Trophoblast cell (in vitro differentiated cells and primary cell): ENCODE measurements around the gene FRMD1.

ENCODE experiments used
- DNase-seq, 2 donors: peaks; one replicate each; pipeline ENCODE4 v3.0.0-alpha.2; 2016
- H2AFZ ChIP-seq: 2 replicates; pipeline ENCODE4 v1.6.1; 2013; ENCODE audit warnings: low read length, moderate library complexity, mild to moderate bottlenecking; ENCODE audit not compliant: insufficient read depth, poor library complexity
- H2AK5ac ChIP-seq: 2 replicates; pipeline ENCODE4 v1.6.1; 2013; ENCODE audit warnings: mild to moderate bottlenecking, low read length
- H2BK120ac ChIP-seq: 2 replicates; pipeline ENCODE4 v1.6.1; 2013; ENCODE audit warnings: low read length, mild to moderate bottlenecking, moderate library complexity; ENCODE audit not compliant: insufficient read depth, poor library complexity
- H2BK12ac ChIP-seq: 2 replicates; pipeline ENCODE4 v1.6.1; 2013; ENCODE audit warnings: mild to moderate bottlenecking, low read length, moderate library complexity
- H2BK5ac ChIP-seq: 2 replicates; pipeline ENCODE4 v1.6.1; 2013; ENCODE audit warnings: low read length, low read depth, moderate library complexity, mild to moderate bottlenecking; ENCODE audit not compliant: poor library complexity
- H3K14ac ChIP-seq: 2 replicates; pipeline ENCODE4 v1.6.1; 2013; ENCODE audit warnings: mild to moderate bottlenecking, low read length
- H3K18ac ChIP-seq: 2 replicates; pipeline ENCODE4 v1.6.1; 2013; ENCODE audit warnings: mild to moderate bottlenecking, low read length
- H3K23ac ChIP-seq: 2 replicates; pipeline ENCODE4 v1.6.1; 2013; ENCODE audit warnings: low read length
- H3K27ac ChIP-seq: 2 replicates; pipeline ENCODE4 v1.5.1; 2013; ENCODE audit warnings: low read depth, mild to moderate bottlenecking, inconsistent platforms, low read length, moderate library complexity
- H3K27me3 ChIP-seq: 2 replicates; pipeline ENCODE4 v1.6.1; 2013; ENCODE audit warnings: inconsistent platforms, mild to moderate bottlenecking, low read length, moderate library complexity; ENCODE audit not compliant: insufficient read depth
- H3K36me3 ChIP-seq, 2 experiments: 1 replicate in 1 of 2; 2 replicates in 1 of 2; pipeline ENCODE4 v1.6.1; 2013; ENCODE audit warnings: low read length in 2 of 2, mild to moderate bottlenecking in 2 of 2, moderate library complexity in 1 of 2; ENCODE audit not compliant: insufficient read depth in 2 of 2, control insufficient read depth in 1 of 2
- H3K4ac ChIP-seq: 2 replicates; pipeline ENCODE4 v1.6.1; 2013; ENCODE audit warnings: low read depth, mild to moderate bottlenecking, low read length, moderate library complexity
- H3K4me1 ChIP-seq, 2 experiments: 1 replicate in 1 of 2; 2 replicates in 1 of 2; pipeline ENCODE4 v1.6.1; 2013; ENCODE audit warnings: low read length in 2 of 2, mild to moderate bottlenecking in 2 of 2, moderate library complexity in 1 of 2; ENCODE audit not compliant: insufficient read depth in 2 of 2, control insufficient read depth in 1 of 2
- H3K4me2 ChIP-seq: 2 replicates; pipeline ENCODE4 v1.6.1; 2013; ENCODE audit warnings: inconsistent platforms, mild to moderate bottlenecking, low read length, moderate library complexity
- H3K4me3 ChIP-seq: 2 replicates; pipeline ENCODE4 v1.5.1; 2013; ENCODE audit warnings: mild to moderate bottlenecking, low read depth, low read length, inconsistent platforms
- H3K79me1 ChIP-seq: one replicate; pipeline ENCODE4 v1.6.1; 2013; ENCODE audit warnings: low read length
- H3K79me2 ChIP-seq: 2 replicates; pipeline ENCODE4 v1.6.1; 2013; ENCODE audit warnings: low read length, mild to moderate bottlenecking; ENCODE audit not compliant: control insufficient read depth, insufficient read depth, poor library complexity
- H3K9ac ChIP-seq: 2 replicates; pipeline ENCODE4 v1.6.1; 2013; ENCODE audit warnings: mild to moderate bottlenecking, low read length
- H3K9me3 ChIP-seq: 2 replicates; pipeline ENCODE4 v1.6.1; 2013; ENCODE audit warnings: low read depth, mild to moderate bottlenecking, control low read depth, inconsistent platforms, low read length; ENCODE audit not compliant: insufficient read depth
- H4K12ac ChIP-seq: 2 replicates; pipeline ENCODE4 v1.6.1; 2013; ENCODE audit warnings: low read depth, mild to moderate bottlenecking, low read length, moderate library complexity
- H4K8ac ChIP-seq: 2 replicates; pipeline ENCODE4 v1.6.1; 2013; ENCODE audit warnings: low read depth, mild to moderate bottlenecking, low read length, moderate library complexity
- H4K91ac ChIP-seq: one replicate; pipeline ENCODE4 v1.6.1; 2013; ENCODE audit warnings: low read depth, mild to moderate bottlenecking, low read length, moderate library complexity
- WGBS: extraction: QIAGEN DNeasy Blood & Tissue Kit; methylation state at CpG from one replicate; pipeline ENCODE4 v1.1.7; 2013; ENCODE audit warnings: missing lambda C conversion rate; ENCODE audit not compliant: insufficient read length, insufficient coverage; ENCODE audit errors: extremely low coverage; 5-methylcytosine and 5-hydroxymethylcytosine counted together

The FRMD1 gene

DNA sequence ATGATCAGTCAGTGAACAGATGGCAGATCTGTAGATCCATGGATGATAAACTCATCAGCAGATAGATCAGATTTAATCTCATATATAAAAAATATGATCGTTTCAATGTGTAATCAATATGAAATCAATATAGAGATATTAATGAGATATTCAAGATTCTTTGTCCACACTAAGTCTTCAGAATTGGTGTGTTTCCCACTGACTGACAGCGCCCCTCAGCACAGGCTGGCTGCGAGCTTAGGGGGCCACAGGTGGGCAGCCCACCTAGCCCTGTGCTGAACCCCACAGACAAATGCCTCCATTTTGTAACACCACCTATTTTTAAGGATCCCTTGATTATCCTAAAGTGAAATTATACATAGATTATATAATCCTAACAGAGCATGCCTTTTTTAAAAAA lies 32.3 kb downstream of the FRMD1 start:
- H3K27ac ChIP-seq, result no peak overlapping the region
- no peak overlapping the region for H2BK5ac ChIP-seq
- peaks cover 11 to 13% of the 10 kb centered on the region in 2 experiments for H3K4me1 ChIP-seq
- no peak overlapping the region for H3K23ac ChIP-seq
- H3K18ac ChIP-seq, result no peak overlapping the region
- no peak overlapping the region for H3K14ac ChIP-seq
- no CpG with 5 or more reads among the region's 3 CpGs for WGBS
- H4K8ac ChIP-seq, result no peak overlapping the region
- no peak overlapping the region for H4K12ac ChIP-seq
- no peak overlapping the region for H3K4me3 ChIP-seq
- no peak for DNase-seq
- H3K9ac ChIP-seq, result no peak overlapping the region
- H2AK5ac ChIP-seq, result no peak overlapping the region
- no peak overlapping the region for H2BK120ac ChIP-seq
- H3K4me2 ChIP-seq, result no peak overlapping the region
- H2BK12ac ChIP-seq, result no peak overlapping the region
- H3K79me1 ChIP-seq, result no peaks in the 10 kb centered on the region
- H2AFZ ChIP-seq, result no peak overlapping the region
- H4K91ac ChIP-seq, result no peak overlapping the region
- no peaks in the 10 kb centered on the region for H3K79me2 ChIP-seq
- peaks cover 7% of the 10 kb centered on the region for H3K9me3 ChIP-seq
- H3K36me3 ChIP-seq, result no peaks in the 10 kb centered on the region
- no peak overlapping the region for H3K4ac ChIP-seq
- no peaks in the 10 kb centered on the region for H3K27me3 ChIP-seq

DNA sequence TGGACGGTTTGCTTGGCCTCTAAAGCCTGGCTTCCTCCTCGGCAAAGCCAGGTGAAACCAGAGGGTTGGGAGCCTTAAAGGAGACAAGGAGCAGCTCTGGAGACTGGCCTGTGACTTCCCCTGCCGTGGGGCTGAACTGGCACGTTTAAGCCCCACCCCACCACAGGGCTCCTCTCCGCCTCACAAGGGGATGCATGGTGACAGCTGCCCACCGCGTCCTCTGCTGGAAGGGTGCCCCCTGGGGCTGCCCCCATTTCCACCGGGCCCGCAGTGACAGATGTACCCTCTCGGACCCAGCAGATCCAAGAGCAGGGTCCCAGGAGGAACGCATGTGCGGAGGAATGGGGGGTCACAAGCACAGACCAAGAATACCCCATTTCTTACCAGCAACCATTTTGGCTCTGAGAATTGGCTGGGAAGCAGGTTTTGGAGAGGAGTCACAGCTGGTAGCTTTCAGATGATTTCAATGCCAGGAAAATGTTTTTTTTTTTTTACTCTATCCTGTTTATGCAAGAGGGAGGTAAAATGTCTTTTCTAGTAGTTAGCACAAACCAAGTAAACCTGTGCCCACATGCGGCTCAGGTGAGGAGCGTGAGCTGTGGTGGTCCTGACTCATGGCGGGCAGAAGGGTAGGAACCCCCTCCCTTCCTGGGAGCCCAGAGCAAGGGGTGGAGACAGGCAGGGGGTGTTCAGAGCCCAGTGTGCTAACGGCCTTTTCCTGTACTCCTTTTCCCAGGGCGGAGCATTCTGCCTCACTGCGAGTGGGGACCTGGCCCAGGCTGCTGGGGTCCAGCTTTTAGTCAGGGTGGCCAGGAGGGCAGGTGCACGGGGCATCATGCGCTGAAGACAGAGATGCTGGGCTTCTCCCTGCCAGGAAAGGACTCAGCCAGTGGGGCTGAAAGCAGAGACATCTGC lies 33.0 kb downstream of the FRMD1 start:
- no peak overlapping the region for H2BK5ac ChIP-seq
- no peaks in the 10 kb centered on the region for H3K27me3 ChIP-seq
- no peaks in the 10 kb centered on the region for H3K79me2 ChIP-seq
- no peak overlapping the region for H4K8ac ChIP-seq
- H3K14ac ChIP-seq, result no peak overlapping the region
- no peak overlapping the region for H4K12ac ChIP-seq
- no peak overlapping the region for H3K9ac ChIP-seq
- H2AFZ ChIP-seq, result no peak overlapping the region
- H3K23ac ChIP-seq, result no peak overlapping the region
- no peaks in the 10 kb centered on the region for H3K79me1 ChIP-seq
- H3K18ac ChIP-seq, result no peak overlapping the region
- no peaks in the 10 kb centered on the region for H3K36me3 ChIP-seq
- no peak for DNase-seq
- H2BK12ac ChIP-seq, result no peak overlapping the region
- no peak overlapping the region for H2BK120ac ChIP-seq
- H2AK5ac ChIP-seq, result no peak overlapping the region
- H3K27ac ChIP-seq, result no peak overlapping the region
- WGBS, result no CpG with 5 or more reads among the region's 20 CpGs
- no peak overlapping the region for H3K4ac ChIP-seq
- peaks cover 10% of the 10 kb centered on the region for H3K9me3 ChIP-seq
- no peak overlapping the region for H3K4me3 ChIP-seq
- H4K91ac ChIP-seq, result no peak overlapping the region
- H3K4me2 ChIP-seq, result no peak overlapping the region
- peaks cover 11 to 13% of the 10 kb centered on the region in 2 experiments for H3K4me1 ChIP-seq

DNA sequence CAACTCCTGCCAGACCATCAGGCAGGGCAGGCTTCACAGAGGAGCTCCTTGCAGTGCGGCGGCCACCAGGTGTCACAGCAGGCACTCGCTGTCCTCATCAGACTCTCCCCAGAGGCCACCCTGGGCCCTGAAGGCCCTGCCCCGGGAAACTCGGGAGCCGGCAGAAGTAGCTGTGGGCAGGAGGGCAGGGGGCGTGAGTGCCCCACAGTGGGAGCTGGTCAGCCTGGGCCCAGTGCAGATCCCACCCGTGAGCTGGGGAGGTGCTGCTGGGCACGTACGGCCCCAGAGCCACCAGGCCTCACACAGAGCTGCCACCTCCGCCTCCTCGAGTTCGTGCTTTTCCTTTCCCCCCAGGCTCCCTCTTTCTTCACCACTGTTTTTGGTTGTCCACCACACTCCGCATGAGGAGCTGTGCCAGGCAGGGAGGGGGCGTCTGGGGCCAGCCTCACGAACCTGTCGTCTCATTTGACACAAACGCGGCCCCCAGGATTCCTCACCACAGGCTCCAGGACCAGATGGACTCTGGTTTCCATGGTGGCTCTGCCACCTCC lies 33.8 kb downstream of the FRMD1 start:
- Histone ChIP-seq H2BK12ac (no peak overlapping the region), H4K8ac (no peak overlapping the region), H2BK5ac (no peak overlapping the region), H3K4me1 (peaks cover 8% of the 10 kb centered on the region in 2 experiments), H3K4me3 (no peak overlapping the region), H3K4me2 (no peak overlapping the region), H2BK120ac (no peak overlapping the region), H3K27me3 (no peaks in the 10 kb centered on the region), H3K27ac (no peak overlapping the region), H3K18ac (no peak overlapping the region), H2AK5ac (no peak overlapping the region), H3K14ac (no peak overlapping the region), H3K36me3 (no peaks in the 10 kb centered on the region), H3K23ac (no peak overlapping the region), H3K9ac (no peak overlapping the region), H4K91ac (no peak overlapping the region), H3K79me1 (no peaks in the 10 kb centered on the region), H2AFZ (no peak overlapping the region), H3K79me2 (no peaks in the 10 kb centered on the region), H4K12ac (no peak overlapping the region), H3K9me3 (peaks cover 12% of the 10 kb centered on the region), H3K4ac (no peak overlapping the region)
- WGBS, result no CpG with 5 or more reads among the region's 19 CpGs
- no peak for DNase-seq

DNA sequence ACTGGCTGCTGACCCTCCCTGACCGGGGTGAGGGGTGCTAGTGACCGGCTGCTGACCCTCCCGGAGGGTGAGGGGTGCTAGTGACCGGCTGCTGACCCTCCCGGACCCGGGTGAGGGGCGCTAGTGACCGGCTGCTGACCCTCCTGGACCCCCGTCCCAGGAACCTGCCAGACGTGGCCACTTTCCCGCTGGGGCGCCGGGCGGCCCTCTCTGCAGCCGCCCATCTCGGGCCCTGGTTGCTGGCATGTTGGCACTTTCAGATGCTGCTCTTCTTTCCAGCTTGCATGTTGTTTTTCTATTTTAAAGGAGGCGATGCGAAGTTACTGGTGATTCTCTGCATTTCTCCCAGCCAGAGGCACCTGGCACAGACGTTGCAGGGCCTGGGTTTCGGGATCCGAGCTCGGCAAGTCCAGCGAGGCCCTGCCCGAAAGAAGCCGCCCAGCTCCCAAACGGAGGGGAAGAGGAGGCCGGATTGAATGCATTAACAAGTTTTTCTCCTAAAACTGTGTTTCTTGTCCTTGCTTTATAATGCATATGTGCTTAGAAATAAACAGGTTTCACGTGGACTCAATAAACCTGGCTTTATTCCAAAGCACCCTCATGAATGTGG lies 34.4 kb downstream of the FRMD1 start:
- H3K9me3 ChIP-seq, result peaks cover 17% of the 10 kb centered on the region
- no peak overlapping the region for H4K12ac ChIP-seq
- no peak overlapping the region for H3K18ac ChIP-seq
- H2BK120ac ChIP-seq, result no peak overlapping the region
- H2BK5ac ChIP-seq, result no peak overlapping the region
- DNase-seq, result no peak
- peaks cover 8% of the 10 kb centered on the region in 2 experiments for H3K4me1 ChIP-seq
- no peaks in the 10 kb centered on the region for H3K79me2 ChIP-seq
- H3K9ac ChIP-seq, result no peak overlapping the region
- H3K27ac ChIP-seq, result no peak overlapping the region
- no peak overlapping the region for H3K14ac ChIP-seq
- H3K79me1 ChIP-seq, result no peaks in the 10 kb centered on the region
- no peak overlapping the region for H2AK5ac ChIP-seq
- no peak overlapping the region for H3K23ac ChIP-seq
- no peak overlapping the region for H3K4me2 ChIP-seq
- H3K36me3 ChIP-seq, result no peaks in the 10 kb centered on the region
- H3K4ac ChIP-seq, result no peak overlapping the region
- H2BK12ac ChIP-seq, result no peak overlapping the region
- no peak overlapping the region for H4K8ac ChIP-seq
- H3K27me3 ChIP-seq, result no peaks in the 10 kb centered on the region
- H3K4me3 ChIP-seq, result no peak overlapping the region
- no peak overlapping the region for H4K91ac ChIP-seq
- no peak overlapping the region for H2AFZ ChIP-seq
- no CpG with 5 or more reads among the region's 28 CpGs for WGBS
